Measurements from ENCODE around the gene ICOSLG. TPM values are rescaled to one million over a fixed set of nuclear protein-coding genes. Genes with fewer than 3 reads are reported as not detected.

ICOSLG gene
- total RNA-seq, 1 experiment from 2014 or later, result 1.5 TPM

DNA sequence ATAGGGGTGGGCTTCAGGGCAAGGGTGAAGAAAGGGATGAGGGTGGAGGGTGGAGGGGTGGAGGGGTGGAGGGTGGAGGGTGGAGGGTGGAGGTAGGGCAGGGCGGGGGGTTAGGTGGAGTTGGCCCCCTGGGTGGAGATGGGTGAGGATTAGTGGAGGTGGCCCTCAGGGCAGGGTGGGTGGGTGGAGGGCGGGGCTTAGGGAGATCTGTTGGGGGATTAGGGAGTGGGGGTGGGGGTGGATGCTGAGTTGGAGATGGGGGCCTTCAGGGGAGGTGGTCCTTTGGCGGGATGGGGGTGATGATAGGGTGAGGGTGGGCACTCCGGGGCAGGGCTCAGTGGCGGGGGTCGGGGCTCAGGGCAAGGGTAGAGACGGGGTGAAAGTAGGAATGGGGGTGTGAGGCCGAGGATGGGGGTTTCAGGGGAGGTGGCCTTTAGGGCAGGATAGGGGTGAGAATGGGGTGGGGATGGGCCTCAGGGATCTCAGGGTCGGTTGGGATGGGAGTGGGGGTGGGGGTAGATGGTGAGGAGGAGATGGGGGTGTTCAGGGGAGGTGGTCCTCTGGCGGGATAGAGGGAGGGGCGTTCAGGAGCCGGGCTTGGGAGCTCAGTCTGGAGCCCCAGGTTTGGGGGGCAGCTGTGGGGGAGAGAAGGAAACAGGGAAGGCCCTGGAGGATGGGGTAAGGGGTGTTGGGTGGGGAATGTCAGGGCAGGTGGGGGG, 21.8 kb upstream of the ICOSLG start:
- no TSS peak for BruUV-seq (replicated peaks)
- DNase-seq (ENCODE audit: unreplicated experiment), result no peak
- Mint-ChIP-seq H3K9me3 (ENCODE audit: unreplicated experiment) (no peaks in the 10 kb centered on the region), H3K4me3 (ENCODE audit: unreplicated experiment) (no peak overlapping the region), H3K27ac (ENCODE audit: low read depth, unreplicated experiment) (no peak overlapping the region), H3K36me3 (ENCODE audit: insufficient read depth, unreplicated experiment) (no peaks in the 10 kb centered on the region), H3K4me1 (ENCODE audit: insufficient read depth, unreplicated experiment) (peaks cover 10% of the 10 kb centered on the region), H3K27me3 (ENCODE audit: insufficient read depth, unreplicated experiment) (peaks cover 28% of the 10 kb centered on the region)
- intact Hi-C loops (cut with micrococcal nuclease), result no loop called here
- ChIA-PET CTCF (no interaction called here), POLR2A (no interaction called here)
- TF ChIP-seq, protein P1, sequence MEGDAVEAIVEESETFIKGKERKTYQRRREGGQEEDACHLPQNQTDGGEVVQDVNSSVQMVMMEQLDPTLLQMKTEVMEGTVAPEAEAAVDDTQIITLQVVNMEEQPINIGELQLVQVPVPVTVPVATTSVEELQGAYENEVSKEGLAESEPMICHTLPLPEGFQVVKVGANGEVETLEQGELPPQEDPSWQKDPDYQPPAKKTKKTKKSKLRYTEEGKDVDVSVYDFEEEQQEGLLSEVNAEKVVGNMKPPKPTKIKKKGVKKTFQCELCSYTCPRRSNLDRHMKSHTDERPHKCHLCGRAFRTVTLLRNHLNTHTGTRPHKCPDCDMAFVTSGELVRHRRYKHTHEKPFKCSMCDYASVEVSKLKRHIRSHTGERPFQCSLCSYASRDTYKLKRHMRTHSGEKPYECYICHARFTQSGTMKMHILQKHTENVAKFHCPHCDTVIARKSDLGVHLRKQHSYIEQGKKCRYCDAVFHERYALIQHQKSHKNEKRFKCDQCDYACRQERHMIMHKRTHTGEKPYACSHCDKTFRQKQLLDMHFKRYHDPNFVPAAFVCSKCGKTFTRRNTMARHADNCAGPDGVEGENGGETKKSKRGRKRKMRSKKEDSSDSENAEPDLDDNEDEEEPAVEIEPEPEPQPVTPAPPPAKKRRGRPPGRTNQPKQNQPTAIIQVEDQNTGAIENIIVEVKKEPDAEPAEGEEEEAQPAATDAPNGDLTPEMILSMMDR (IDR thresholded peaks at IDR 0.05; ENCODE audit: unreplicated experiment), result no peak

DNA sequence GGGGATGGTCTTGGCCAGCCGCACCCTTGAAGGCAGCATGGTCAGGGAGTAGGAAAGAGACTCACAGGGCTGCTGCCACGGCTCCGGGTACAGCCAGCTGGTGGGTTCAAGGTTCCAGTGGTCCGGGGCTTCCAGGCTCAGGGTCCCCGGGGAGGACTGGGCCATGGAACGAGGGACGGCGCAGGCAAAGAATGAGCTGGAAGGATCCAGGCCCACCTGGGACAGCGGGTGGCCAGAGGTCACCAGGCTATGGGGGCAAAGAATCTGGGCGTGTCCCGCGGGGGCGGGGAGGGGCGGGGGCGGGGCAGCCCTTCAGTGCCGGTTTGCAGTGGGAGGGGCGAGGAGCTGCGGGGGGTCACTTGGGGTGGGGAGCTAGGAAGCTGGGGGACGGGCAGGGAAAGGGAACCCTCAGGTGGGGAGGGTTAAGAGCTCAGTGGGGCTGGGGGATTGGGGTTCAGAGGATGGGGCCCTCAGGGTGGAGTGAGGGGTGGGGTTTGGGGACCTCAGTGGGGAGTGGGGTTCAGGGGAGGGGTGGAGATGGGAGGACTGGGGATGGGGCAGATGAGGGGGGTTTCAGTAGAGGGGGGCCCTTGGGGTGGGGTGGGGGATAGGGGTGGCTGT, 21.0 kb upstream of the ICOSLG start, which contains the start of gene DNMT3L:
Gene DNMT3L (minus strand): TSS at position 223 of the 621 bp plus-strand sequence. CDS start 638 bp downstream, outside the sequence.
- Mint-ChIP-seq H3K4me1 (ENCODE audit: insufficient read depth, unreplicated experiment) (peaks cover 10% of the 10 kb centered on the region), H3K4me3 (ENCODE audit: unreplicated experiment) (no peak within 1 kb of the TSS), H3K9me3 (ENCODE audit: unreplicated experiment) (no peaks in the 10 kb centered on the region), H3K27me3 (ENCODE audit: insufficient read depth, unreplicated experiment) (peaks cover 28% of the 10 kb centered on the region), H3K27ac (ENCODE audit: low read depth, unreplicated experiment) (no peak within 1 kb of the TSS), H3K36me3 (ENCODE audit: insufficient read depth, unreplicated experiment) (no peaks in the 10 kb centered on the region)
- intact Hi-C loops (cut with micrococcal nuclease), result no loop called here
- no TSS peak for BruUV-seq (replicated peaks)
- TF ChIP-seq, protein P1 (IDR thresholded peaks at IDR 0.05; ENCODE audit: unreplicated experiment), result no peak
- CTCF ChIA-PET, result no interaction called here
- POLR2A ChIA-PET, result no interaction called here
- DNase-seq (ENCODE audit: unreplicated experiment), result no peak

DNA sequence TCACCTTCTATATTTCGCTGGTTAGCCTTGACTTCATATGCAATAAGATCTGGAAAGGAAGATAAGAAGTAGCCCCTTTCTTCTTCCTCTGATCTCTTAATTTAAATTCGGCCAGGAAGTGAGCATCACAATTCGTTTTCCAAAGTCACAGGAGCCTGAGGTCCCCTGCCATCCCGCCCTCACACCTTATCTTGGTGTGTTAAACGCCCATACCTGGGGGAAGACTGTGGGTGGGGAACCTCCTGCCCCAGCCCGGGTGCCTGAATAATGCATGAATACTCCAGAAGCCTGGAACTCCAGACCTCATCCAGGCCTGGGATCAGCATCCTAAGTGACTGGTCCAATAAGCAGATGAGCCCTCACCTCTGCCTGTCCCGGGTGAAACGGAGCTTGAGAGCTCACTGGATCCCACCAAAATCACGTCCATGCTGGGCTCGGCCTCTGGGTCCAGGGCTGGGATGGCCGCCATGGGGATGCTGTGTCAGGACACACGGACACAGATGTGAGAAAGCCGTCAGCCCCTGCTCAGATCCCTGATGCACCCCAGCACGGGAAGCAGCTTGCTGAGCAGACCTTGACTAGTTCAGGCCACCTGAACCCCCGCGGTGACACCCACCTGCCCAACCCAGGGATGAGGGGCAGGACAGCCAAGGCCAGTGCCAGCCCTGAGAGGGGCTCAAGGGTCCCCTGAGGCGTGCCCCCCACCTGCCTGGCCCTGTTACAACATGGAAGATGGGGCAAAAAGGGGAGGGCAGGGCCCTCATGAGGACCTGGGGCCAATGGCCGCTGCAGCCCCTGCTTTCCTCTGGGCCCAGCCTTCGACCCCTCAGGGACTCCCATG, 20.3 kb upstream of the ICOSLG start:
- no TSS peak for BruUV-seq (replicated peaks)
- Mint-ChIP-seq H3K4me3 (ENCODE audit: unreplicated experiment) (no peak overlapping the region), H3K4me1 (ENCODE audit: insufficient read depth, unreplicated experiment) (peaks cover 10% of the 10 kb centered on the region), H3K27me3 (ENCODE audit: insufficient read depth, unreplicated experiment) (peaks cover 28% of the 10 kb centered on the region), H3K27ac (ENCODE audit: low read depth, unreplicated experiment) (no peak overlapping the region), H3K36me3 (ENCODE audit: insufficient read depth, unreplicated experiment) (no peaks in the 10 kb centered on the region), H3K9me3 (ENCODE audit: unreplicated experiment) (no peaks in the 10 kb centered on the region)
- CTCF ChIA-PET, result no interaction called here
- TF ChIP-seq, protein P1 (IDR thresholded peaks at IDR 0.05; ENCODE audit: unreplicated experiment), result no peak
- POLR2A ChIA-PET, result no interaction called here
- intact Hi-C loops (cut with micrococcal nuclease), result no loop called here
- DNase-seq (ENCODE audit: unreplicated experiment), result no peak

DNA sequence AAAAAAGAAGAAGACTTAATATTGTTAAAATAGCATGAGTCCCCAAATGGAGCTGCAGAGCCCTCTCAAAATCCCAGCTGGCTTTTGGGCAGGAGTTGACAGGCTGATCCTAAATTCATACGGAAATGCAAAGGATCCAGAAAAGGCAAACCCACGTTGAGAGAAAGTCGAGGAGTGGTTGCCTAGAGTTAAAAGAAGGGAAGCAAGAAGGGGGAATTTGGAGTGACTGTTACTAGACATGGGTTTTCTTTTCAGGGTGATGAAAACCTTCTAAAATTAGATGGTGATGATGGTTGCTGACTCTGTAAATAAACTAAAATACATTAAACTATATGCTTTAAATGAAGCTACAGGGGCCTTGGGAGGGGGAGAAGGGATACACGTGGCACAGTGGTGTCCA, 19.3 kb upstream of the ICOSLG start:
- CTCF ChIA-PET, result no interaction called here

More for the DNA sequence above, 19.3 kb upstream of the ICOSLG start:
- Mint-ChIP-seq H3K4me1 (ENCODE audit: insufficient read depth, unreplicated experiment) (peaks cover 10% of the 10 kb centered on the region), H3K27me3 (ENCODE audit: insufficient read depth, unreplicated experiment) (peaks cover 28% of the 10 kb centered on the region), H3K9me3 (ENCODE audit: unreplicated experiment) (no peaks in the 10 kb centered on the region), H3K36me3 (ENCODE audit: insufficient read depth, unreplicated experiment) (no peaks in the 10 kb centered on the region), H3K27ac (ENCODE audit: low read depth, unreplicated experiment) (no peak overlapping the region), H3K4me3 (ENCODE audit: unreplicated experiment) (no peak overlapping the region)
- POLR2A ChIA-PET, result no interaction called here
- TF ChIP-seq, protein P1 (IDR thresholded peaks at IDR 0.05; ENCODE audit: unreplicated experiment), result no peak
- no peak for DNase-seq (ENCODE audit: unreplicated experiment)
- intact Hi-C loops (cut with micrococcal nuclease), result no loop called here
- no TSS peak for BruUV-seq (replicated peaks)

All from MCF 10A (cell line).